ENCODE data around the gene TBKBP1. TPM values are rescaled to one million over a fixed set of nuclear protein-coding genes. Genes with fewer than 3 reads are reported as not detected.
"Not testable (repeated sequence)": the region's sequence is repeated elsewhere in the genome, so short reads cannot be mapped to it uniquely, and the experiment has no call there.

The TBKBP1 gene
- total RNA-seq, 1 donor from 2014 or later, result 8.0 TPM

DNA sequence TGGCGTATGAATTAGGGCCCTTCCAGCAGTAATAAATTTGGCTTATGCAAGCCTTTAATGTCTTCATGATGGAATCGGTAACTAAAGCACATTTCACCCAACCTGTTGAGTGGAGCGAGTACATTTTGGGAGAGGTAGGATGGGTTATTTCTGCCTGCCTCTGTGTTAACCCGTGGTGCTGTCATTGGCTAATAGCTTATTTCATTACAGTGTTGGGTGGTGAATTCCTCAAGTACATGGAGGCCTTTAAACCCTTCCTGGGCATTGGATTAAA is 17.8 kb upstream of the TBKBP1 start:
- intact Hi-C loops (cut with micrococcal nuclease), result no loop called here

DNA sequence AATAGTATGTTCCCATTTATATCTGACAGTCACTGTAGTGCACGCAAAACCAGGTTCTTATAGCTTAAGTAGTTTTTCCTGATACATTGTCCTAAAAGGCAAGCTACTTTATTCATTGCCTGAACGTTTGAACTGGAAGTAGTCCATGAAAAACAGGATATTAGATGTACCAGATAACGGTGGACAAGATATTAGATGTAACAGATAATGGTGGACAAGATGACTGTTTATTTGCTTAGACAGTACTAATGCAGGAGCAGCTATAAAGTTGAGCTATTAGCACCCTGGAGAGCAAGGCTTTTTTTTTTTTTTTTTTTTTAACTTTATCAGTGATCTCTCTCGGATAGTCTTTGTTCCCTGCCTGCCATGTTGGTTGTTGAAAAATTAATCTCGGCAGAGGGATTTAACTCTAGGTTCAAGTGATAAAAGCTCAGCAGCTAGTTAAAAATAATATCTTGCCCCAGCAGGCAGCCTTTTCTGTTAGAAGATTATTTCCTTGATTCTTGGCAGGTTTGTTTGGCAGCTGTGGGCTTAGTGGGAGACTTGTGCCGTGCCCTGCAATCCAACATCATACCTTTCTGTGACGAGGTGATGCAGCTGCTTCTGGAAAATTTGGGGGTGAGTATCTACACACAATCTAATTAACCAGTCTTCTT is 17.3 kb upstream of the TBKBP1 start:
- intact Hi-C loops (cut with micrococcal nuclease), result no loop called here

DNA sequence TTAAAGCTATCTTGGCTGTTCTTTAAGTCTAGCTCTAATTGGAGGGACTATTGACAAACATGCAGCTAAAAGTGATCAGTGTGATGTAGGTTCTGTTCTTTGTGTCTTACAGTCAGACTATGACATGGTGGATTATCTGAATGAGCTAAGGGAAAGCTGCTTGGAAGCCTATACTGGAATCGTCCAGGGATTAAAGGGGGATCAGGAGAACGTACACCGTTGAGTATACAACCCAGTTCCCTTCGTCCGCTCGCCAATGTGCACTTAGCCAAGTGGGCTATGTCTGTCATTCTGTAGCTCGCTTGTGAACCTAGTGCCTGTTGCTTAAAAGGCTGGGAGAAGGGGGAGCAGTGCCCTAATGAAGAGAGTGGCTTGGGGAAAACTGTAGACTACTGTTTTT is 15.8 kb upstream of the TBKBP1 start:
- intact Hi-C loops (cut with micrococcal nuclease), result no loop called here

DNA sequence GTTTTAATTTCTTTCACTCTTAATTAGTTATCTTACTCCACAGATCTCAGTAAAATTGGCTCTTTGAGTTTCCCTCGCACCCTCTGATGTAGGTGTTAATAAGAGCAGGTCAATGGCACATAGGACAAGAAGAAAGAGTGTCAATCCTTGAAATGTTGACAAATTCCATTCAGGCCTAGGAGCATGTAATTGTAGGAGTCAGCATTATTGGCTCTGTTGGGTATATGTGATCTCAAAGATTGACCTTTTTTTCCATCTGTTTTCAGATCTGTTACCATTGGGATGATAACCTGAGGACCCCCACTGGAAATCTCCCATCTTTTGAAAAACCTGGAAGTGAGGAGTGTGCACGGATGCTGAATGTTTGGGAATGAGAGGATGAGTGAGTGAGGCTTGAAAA is 11.8 kb upstream of the TBKBP1 start:
- intact Hi-C loops (cut with micrococcal nuclease), result no loop called here

DNA sequence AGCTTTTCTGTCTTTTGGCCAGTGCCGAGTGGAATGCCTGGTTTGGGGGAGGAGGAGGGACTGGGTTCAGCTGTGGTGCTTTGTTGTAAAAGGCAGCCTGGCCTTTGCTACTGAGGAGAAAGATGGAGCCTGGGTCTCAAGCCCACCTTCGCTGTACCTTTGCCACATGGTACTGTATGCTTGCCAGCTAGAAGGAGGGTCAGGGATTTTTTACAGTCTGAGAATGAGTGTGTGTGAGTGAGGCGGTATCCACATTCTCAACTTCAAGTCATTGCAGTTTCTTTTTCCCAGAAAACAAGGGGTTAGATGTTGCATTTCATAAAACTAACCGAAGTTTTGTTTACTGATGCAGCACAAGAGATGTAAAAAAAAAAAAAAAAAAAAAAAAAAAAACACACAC is 11.2 kb upstream of the TBKBP1 start:
- intact Hi-C loops (cut with micrococcal nuclease), result not testable (repeated sequence)

DNA sequence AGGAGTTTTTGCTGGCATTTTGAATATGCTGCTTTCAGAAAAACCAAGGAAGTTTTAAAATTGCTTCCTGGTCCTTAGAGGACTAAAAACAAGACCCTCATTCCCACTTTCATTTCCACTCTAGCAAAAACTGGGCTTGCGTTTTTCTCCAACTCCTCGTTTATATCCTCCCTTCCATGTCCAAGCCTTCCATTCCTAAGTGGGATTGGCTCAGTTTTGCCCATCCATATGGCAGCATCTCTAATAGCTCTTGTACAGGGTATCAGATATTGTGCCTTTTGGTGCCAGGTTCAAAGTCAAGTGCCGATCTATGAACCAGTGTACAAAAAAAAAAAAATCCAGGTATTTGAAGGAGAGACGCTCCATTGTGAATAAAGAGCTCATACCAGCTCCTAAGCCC is 9.9 kb upstream of the TBKBP1 start:
- intact Hi-C loops (cut with micrococcal nuclease), result no loop called here

DNA sequence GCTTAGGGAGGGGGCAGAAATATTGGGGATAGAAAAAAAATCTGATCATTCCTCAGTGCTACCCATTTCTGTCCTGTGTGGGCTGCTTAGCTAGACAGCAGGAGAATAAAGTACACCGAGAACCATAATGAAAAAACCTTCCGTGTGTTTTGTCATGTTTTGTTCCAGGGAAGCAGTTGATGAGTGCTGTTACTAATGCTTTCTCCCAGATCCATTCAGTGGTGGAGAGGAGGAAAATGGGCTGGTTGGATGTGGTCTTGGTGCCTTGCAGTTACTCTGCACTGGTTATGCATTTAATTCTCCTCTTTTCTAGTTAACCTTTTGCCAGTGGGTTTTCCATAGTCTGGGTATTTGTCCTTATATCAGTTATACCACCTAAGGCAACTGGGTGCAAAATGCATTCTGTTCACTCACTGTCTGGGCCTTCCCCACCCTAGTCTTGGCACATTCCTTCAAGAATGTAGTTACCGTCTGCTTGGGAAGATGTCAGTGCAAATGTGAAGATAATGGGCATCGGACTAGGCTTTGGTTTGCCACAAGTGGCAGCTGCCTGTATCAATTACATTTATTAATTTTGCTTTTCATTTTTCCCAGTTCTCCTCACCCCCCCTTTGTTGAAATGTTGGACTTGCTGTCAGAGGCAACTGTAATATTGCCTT is 9.3 kb upstream of the TBKBP1 start:
- intact Hi-C loops (cut with micrococcal nuclease), result no loop called here

DNA sequence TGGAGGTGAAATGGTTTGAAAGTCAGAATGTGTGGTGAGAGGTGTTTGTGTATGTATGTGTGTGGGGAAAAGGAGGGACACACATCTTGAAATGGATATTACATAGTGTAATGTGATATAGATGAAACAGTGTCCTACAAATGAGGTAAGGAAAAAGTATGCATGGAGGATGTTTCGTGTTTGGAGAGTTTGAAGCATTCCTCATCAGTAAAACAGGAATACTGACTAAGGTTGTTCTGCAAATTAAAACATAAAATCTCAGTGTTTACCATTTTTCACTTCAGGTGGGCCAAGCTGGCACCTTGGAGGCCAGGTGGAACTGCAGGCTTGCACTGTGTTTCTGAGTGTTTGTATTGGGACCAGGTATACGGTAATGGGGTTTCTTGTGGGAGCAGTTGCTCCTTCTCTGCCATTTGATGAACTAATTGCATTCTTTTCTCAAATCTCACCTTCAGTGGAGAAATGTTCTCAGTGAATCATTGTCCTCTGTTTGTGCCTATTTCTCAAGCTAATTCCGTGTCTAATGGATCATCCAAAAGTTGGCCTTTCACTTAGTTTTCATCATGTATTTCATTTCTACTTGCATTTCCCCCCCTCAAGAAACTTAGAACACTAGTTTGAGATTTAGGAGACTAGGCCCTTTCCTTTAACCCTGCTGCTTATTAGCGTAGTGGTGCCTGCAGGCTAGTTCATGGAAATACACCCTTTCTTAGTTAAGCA is 8.2 kb upstream of the TBKBP1 start:
- intact Hi-C loops (cut with micrococcal nuclease), result no loop called here

DNA sequence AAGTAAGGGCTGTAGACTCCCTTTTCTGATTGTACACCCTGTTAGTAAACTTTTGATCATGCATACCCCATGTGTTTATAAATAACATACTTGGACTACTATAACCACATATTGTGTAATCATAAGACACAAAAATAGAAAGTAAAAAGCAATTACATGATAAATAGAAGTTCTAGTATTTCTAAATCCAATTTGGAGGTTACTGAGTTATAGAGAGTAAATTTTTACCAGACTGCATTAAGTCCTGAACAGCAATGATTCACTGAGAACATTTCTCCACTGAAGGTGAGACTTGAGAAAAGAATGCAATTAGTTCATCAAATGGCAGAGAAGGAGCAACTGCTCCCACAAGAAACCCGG is 7.7 kb upstream of the TBKBP1 start:
- intact Hi-C loops (cut with micrococcal nuclease), result no loop called here

DNA sequence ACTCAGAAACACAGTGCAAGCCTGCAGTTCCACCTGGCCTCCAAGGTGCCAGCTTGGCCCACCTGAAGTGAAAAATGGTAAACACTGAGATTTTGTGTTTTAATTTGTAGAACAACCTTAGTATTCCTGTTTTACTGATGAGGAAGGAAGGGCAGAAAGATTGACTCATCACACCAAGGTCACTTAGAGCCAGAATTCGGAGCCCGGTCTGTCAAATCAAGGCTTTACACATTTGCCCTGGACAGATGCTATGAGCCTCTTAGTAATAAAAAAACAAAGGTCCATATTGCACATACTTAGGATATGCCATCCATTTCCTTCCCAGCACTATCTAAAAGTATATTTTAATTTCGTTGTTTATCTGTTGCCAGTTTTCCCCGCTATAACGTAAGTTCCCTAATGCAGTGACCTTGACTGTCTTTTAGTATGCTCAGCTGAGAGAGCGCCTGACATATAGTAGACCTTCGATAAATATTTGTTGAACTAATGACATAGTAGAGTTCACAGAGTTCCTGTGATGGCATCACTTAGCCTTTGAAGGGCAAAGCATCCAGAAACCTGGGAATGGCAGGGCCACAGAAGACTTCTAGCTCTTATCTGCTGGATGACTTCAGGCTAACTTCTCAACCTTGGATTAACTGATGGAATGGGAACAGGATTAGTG is 7.2 kb upstream of the TBKBP1 start:
- intact Hi-C loops (cut with micrococcal nuclease), result no loop called here

DNA sequence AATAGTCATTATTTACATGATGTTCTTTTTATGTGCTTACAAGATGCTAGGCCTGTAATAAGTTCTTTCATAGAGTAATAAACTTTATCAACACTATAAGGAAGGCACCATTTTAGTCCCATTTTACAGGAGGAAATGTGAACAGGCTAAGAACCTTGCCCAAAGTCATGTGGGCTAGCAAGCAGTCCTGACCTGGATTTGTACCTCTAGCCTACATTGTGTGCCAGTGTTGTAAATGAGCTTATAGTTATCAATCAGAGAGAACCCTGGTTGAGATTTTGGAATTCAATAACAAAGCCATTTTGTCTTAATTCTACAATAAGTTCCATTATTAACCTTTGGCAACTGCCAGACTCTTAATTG is 6.7 kb upstream of the TBKBP1 start:
- intact Hi-C loops (cut with micrococcal nuclease), result no loop called here

DNA sequence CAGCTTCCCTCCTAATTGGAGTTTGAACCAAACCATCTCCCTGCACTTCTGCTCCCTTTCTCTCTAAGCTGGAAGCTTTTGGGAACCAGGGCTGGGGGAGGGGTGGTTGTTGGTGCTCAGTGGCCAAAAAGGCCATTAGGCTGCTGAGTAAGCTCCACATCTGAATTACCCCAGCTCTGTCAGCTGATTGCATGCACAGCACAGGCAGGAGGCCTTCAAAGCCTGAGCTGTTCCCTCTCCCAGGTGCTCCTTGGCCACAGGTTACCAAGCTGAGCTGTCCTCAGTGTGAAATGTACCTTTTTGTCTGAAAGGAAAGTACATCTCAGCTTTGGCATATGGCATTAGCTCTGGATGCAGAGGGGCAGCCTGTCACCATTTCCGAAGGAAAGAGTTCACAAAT is 6.2 kb upstream of the TBKBP1 start:
- intact Hi-C loops (cut with micrococcal nuclease), result no loop called here

DNA sequence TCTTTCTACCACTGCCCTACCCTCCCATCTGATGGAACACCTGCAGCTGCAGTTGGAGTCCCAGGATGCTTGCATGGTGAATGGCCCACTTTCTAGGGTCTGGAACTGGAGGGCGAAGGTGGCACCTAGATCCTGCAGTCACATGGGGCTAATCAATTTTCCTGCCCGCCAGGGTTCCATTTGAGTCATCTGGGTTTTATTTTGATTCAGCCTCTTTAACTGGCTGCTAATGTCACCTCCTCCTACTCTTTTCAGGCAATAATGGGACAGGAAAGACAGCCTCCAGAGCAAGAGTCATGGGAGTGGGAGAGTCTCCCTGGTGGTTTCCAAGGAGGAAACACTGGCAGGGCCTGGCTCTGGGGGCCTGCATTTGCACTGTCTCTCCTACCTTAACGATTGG is 3.8 kb upstream of the TBKBP1 start:
- intact Hi-C loops (cut with micrococcal nuclease), result no loop called here

DNA sequence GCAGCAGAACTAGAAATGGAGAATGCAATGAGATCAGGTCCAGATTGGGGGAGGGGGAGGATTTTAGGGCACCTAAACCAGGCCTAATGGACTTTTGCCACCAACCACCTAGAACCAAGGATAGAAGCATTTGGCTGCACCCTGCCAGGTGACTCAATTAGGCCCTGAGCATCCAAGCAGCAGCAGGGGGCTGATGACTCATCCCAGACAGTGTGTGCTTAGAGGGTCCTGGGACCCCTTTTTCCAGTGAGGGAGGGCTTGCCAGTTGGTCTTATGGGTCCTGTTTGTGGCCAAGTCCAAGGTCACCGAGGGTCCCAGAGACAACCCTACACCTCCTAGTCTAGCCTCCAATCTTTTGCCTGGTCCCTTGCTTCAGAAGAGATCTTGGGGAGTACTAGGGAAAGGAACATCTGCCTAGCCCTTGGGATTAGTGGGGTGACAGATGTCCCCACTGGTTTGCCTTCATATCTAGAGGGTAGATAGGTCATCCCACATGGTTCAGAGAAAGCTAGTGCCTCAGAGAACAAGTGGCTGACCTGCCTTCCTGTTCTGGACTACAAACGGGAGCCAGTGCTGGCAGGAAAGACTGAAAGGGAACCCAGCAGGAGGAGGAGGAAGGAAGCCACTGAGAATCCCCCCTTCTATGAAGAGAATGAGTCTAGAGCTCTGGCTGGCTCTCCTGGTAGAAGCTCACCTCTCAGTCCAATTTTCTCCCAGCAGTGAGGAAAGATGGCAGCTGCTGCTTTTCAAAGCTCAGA is 1.6 kb upstream of the TBKBP1 start:
- intact Hi-C loops (cut with micrococcal nuclease), result no loop called here

DNA sequence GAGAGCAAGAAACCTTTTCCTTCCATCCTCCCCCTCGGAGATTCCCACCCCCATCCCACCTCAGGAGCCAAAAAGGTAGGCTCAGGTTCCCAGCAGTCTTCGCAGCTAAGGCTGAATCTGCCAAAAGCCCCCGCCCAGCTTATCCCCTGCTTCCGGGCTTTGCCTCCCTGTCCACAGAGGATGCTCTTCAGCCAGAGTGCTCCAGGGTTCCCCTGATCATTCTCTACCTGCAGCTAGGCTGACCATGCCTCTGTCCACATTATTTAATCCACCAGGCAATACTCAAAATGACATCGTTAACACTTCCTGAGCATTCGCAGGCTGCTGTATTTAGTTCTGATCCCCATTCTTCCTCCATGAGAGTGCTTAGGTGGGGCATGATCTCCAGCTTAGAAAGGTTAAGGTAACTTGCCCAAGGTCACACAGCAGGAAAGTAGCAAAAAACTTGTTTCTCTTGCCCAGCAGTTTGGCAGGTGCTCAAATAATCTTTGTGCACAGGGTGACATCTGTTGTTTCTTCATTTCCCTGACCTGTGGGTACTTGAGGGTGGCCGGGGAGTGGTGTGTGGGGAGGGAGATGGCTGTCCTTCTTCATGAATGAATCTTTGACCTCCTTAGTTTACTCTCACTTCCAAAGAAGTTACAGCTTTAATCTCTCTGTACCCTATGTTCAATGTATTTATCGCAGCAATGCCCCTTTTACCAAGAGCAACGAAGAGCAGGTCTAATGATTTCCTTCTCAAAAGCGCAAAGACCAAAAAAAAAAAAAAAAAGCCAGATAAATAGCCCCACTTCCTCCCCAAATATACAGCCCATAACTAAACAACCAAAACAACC is 848 bp upstream of the TBKBP1 start:
- intact Hi-C loops (cut with micrococcal nuclease), result no loop called here

DNA sequence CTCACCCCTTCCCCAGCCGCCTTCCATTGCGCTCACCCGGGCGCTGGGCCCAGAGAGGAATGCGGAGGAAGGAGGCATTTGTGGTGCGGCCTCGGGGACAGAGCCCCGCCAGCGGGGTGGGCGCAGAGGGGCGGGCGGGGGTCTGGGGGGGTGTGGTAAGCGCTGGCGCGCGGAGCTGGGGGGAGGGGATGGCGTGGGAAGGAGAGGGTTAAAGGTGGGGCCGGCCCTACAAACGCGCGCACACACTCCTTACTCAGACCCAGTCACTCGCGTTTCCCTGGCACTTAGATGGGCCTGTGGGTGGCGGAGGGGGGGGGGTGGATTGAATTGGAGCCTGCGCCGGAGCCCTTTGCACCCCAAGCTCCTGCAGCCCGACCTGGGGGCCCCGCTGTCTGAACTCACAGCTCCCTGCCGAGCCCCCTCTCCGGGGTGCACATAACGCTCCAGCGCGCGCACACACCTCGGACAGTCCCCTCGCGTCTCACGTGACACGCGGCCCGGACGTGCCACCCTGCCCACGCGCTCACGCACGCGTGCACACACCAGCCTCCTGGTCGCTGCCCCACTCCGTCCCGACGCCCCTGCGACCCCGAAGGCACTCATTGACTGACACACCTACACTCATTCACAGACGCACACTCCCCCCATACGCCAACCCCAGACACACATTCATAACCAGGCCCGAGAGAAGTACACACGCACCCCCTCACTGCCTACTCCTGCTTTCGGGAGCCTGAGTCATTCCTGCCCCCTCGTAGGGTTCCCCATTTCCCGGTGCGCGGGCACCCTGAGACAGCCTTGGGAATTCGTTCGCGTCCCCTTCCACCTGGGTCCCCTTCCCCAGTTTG is 844 bp downstream of the TBKBP1 start:
- intact Hi-C loops (cut with micrococcal nuclease), result no loop called here

DNA sequence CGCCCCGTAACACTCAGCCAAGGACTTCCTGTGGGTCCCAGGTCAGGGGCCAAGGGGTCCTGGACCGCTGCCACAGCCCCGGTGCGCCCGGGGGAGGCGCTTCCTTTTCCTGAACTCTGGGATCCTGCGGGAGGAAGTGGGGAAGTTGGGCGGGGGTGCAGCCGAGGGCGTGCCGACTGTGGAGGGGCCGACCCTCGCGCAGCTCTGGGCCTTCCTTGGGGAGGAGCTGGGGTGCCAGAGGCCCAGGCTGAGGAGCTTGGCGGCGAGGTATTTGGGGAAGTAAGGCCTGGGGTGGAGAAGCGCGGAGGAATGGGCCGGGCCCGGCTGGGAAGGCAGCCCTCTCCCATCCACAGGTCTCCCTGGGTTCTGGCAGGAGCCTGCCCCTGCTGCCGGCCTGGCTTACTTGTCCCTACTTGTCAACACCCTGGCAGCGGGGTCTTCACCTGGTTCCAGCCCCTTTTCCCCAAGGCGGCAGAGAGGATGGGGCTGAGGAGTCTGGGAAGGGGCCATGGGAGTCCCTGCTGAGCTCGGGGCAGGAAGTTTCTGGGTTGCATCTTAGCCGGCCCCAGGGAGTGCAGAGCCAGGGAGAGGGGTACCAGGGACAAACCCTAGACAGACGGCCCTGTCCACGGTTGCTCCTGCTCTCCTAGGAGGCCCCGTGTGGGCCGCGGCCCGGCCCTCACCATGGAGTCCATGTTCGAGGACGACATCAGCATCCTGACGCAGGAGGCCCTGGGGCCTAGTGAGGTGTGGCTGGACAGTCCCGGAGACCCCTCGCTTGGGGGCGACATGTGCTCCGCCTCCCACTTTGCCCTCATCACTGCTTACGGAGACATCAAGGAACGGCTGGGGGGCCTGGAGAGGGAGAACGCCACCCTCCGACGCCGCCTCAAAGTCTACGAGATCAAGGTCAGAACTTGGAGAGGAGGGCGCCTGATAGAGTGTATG is 1.7 kb downstream of the TBKBP1 start:
- intact Hi-C loops (cut with micrococcal nuclease), result no loop called here

DNA sequence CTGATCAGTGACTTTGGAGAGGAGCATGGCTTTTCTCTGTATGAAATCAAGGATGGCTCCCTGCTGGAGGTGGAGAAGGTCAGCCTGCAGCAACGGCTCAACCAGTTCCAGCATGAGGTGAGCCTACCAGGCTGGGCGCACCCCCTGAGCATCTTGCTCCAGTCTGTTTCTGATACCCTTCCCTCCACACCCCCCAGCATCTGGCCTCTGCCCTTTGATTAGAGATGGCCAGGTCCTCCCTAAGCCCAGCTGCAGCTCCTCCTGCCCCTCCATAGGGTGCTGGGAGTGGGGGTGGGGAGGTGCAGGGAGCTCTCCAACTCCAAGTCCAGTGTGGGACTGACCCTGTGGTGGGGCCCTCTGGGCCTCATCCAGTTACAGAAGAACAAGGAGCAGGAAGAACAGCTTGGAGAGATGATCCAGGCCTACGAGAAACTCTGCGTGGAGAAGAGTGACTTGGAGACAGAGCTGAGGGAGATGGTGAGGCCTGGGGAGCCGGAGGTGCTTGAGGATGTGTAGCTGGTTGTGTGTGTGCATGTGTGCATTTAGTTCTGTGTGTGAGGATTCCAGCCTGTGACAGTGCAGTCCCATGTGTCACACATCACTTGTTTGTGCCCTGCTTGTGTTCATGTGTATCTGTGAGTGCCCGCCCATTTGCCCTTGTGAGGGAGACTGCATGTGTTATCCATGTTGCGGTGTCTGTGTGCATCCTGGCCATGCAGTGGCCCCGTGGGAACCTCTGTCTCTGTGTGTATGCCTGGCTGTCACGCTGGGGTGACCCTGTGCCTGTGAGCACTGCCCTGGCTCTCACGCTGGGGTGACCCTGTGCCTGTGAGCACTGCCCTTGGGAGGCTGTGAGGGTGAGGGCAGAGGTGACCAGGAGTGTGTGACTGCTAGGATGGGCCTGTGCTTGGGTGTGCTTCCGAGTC is 3.0 kb downstream of the TBKBP1 start:
- intact Hi-C loops (cut with micrococcal nuclease), result no loop called here
